VCaP (cell line): ENCODE results near the gene KCNMA1.

Experiments
- H3K27ac ChIP-seq: fragments of 450-650 bp; 2 replicates; pipeline ENCODE4 v1.5.1; 2017
- TF ChIP-seq, protein P1 (sequence below): fragments of 450-650 bp; conservative IDR thresholded peaks from 2 replicates; pipeline ENCODE4 v1.5.1; 2017; ENCODE audit warnings: mild to moderate bottlenecking, moderate library complexity

Gene KCNMA1

DNA sequence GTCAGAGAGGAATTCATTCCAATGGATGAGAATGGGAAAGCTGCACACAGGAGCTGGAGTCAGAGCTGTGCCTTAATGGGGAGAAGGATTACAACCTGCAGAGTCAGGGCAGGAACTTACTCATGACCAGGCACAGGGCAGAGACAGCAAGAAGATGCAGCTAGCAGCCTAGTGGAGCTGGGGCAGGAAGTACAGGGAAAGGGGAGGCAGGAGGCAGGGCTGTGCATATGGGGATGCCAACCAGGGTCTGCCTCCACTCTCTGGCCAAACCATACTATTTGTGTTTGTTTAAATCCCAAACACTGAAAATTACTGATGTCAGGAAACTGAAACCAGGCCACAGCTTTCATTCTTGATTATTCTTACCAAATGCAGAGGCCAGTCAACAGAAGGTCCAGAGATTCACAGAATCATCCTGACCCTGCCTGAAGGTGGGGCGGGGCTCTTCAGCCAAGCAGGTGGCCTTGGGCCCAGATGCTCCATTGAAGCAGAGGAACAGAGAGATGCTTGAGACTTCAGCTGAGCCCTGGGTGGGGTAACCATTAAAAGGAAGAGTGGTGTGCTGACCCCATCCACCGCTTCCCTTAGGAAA, 461.9 kb downstream of the KCNMA1 start:
- TF ChIP-seq, protein P1, sequence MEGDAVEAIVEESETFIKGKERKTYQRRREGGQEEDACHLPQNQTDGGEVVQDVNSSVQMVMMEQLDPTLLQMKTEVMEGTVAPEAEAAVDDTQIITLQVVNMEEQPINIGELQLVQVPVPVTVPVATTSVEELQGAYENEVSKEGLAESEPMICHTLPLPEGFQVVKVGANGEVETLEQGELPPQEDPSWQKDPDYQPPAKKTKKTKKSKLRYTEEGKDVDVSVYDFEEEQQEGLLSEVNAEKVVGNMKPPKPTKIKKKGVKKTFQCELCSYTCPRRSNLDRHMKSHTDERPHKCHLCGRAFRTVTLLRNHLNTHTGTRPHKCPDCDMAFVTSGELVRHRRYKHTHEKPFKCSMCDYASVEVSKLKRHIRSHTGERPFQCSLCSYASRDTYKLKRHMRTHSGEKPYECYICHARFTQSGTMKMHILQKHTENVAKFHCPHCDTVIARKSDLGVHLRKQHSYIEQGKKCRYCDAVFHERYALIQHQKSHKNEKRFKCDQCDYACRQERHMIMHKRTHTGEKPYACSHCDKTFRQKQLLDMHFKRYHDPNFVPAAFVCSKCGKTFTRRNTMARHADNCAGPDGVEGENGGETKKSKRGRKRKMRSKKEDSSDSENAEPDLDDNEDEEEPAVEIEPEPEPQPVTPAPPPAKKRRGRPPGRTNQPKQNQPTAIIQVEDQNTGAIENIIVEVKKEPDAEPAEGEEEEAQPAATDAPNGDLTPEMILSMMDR, result no peak
- H3K27ac ChIP-seq, result no peak overlapping the region

DNA sequence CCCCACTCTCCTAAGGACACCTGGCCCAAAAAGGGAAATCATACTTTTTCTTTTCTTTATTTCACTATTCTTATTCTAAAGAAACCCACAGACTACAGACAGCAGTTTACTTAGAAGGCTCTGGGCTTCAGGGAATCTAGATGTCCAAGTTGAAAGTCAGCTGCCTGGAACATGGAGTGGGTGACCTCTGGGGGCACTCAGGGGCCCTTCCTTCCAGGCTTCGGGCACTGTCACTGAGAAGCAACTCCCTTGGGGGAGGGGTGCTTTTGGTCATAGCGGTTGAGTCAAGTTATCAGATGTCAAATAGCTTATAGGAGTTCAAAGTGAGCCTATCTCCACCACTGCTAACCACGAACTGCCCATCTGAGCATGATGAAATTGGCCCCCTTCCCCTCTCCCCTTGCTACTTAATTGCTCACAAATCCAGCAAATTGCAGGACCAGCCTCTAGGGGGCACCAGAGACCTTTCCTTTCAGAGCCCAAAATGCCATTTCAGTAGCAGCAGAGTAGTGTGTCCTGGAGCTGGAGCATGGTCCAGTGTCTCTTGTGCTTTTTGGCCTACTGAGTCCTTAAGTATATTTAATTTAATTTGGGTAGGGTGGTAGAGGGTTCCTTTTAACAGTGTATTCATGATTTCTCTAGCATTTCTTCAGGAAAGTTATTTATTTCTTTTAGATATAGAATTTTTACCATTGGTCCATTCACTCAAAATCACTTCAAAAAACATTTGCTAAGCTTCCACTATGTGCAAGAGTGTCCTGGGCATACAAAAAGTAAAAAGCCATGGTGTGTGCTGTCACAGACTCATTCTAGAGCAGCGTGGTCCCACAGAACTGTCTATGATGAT, 463.8 kb downstream of the KCNMA1 start:
- H3K27ac ChIP-seq, result no peak overlapping the region
- TF ChIP-seq, protein P1, result peak; percentile 92

DNA sequence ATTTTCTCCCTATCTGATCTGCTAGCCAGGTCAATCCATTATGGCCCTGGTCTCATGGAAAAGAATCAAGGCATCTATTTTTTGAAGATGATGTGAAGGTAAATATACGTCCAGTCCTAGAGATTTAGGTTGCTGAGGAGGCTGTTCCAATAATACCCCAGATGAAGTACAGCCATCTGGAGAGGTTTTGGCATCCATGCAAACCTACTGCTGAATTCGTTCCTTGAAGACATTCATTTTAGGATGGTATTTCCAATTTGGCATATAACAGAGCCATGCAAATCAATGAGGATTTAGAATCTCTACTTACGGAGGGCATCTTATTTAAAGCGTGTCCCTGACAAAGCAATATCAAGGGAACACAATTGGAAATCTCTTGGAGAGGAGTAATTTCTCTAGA, 465.5 kb downstream of the KCNMA1 start:
- no peak overlapping the region for H3K27ac ChIP-seq
- TF ChIP-seq, protein P1, result no peak

DNA sequence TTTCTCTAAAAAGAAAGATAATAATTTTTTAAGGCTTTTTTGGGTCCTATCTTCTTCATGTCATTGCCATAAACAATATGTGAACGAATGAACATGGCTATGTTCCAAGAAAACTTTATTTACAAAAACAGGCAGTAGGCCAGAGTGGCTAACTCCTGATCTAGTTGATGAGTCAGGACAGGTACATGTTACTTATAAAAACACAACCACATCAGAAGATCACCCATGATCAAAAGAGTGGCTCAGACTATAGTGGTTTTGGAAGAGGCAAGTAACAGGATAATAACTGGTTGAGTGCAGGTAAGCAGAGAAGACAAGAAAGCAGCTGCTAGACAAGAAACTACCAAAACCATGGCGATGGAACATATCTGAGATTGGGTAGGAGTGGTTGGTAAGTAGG, 468.7 kb downstream of the KCNMA1 start:
- TF ChIP-seq, protein P1, result no peak
- no peak overlapping the region for H3K27ac ChIP-seq

DNA sequence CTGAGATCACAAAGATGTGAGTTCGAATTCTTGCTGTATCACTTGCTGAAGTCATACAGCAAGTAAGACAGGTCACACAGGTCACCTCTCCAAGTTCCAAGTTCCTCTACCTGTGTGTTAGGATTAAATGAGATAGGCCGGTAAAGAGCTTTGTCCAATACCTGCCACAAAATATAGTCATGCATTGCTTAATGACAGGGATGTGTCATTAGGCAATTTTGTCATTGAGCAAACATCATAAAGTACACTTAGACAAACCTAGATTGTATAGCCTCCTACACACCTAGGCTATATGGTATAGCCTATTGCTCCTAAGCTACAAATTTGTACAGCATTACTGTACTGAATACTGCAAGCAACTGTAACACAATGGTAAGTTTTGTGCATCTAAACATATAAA, 469.4 kb downstream of the KCNMA1 start:
- TF ChIP-seq, protein P1, result no peak
- no peak overlapping the region for H3K27ac ChIP-seq

DNA sequence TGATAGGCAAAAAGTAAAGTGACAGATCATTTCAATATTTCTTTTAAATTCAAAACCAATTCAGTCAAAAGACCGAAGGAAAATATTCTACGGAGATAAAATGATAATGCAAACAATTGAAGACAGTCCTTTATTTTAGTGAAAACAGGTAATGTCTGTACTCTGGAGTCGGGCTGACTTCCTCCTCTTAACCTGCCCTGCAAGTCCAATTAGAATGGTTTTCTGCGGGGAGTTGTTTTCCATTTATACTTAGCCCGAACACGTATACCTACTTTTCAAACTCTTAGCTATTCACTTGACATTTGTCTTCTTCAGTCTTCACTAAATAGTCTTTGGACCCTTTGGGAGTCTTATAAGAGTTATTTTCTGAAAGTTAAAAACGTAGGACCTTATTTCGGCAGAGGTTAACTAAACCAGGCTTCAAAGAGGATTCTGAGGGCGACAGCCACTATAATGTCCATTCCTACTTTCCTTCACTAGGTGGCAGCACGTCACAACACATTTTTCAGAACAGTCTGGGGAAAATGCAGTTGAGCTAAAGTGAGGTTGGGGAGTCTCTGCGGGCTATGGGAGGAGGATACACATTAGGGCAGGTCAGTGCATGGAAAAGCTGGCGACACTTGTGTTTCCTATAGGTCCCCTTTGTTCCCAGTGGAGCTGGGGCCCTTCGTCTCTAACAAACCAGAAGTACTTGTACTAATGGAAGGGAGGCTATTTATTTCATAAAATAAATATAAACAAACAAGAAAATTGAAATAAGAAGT, 472.0 kb downstream of the KCNMA1 start:
- TF ChIP-seq, protein P1, result peak; percentile 83
- peak overlapping the region; percentile 43; the same call in 1 of the 2 replicates for H3K27ac ChIP-seq

DNA sequence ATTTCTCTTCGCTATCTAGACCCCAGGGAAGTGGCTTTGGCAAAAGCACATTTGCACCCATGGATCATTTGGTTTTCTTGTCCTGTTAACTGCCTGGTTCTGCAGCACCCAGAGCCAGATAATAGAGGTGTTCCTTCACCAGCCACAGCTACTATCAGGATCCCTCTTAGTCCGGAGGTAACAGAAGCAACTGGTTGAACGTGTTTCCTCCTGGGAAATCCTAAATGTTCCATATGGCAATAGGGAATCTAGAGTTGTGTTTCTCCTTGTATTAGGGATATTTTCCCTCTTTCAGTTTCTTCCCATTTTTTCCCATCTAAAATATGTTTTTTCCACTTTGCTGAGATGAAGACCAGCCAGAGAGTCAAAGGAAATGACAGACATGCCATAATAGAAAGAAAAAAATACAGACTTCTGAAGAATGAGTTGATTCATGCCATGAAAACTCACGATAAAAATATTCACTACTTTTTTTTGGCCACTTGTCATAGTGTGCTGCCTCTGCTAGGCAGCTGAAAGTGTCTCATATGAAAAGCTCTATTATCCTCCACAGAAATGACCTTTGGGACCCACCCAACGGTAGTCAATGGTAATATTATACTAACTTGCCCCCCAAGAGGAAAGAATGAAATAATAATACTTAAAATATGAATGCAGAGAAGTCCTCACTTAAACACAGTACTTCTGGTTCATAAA, 472.8 kb downstream of the KCNMA1 start:
- peak overlapping the region; percentile 43; the same call in 1 of the 2 replicates for H3K27ac ChIP-seq
- TF ChIP-seq, protein P1, result no peak
